ENCODE results near the gene PYURF. TPM values are rescaled to one million over a fixed set of nuclear protein-coding genes. Genes with fewer than 3 reads are reported as not detected.

The PYURF gene
- total RNA-seq, 1 donor from 2014 or later: 88.2 TPM

GRCh38 chr4:88528861-88529260, 5.3 kb upstream of the PYURF start:
- H3K27me3 ChIP-seq (ENCODE audit: control insufficient read depth, insufficient read depth, low read length): no peaks in the 10 kb centered on the region
- TF ChIP-seq CTCF (IDR thresholded peaks at IDR 0.05; ENCODE audit: insufficient read depth, low read length, poor library complexity, severe bottlenecking): no peak
- no peak for DNase-seq (ENCODE audit: low read depth)
- H3K36me3 ChIP-seq (ENCODE audit: control insufficient read depth, insufficient read depth, low read length): no peaks in the 10 kb centered on the region
- H3K4me3 ChIP-seq (ENCODE audit: low read depth, low read length): no peak overlapping the region

GRCh38 chr4:88527787-88528186, 4.2 kb upstream of the PYURF start:
- no peak for DNase-seq (ENCODE audit: low read depth)
- Histone ChIP-seq H3K27me3 (ENCODE audit: control insufficient read depth, insufficient read depth, low read length) (no peaks in the 10 kb centered on the region), H3K4me3 (ENCODE audit: low read depth, low read length) (no peak overlapping the region), H3K36me3 (ENCODE audit: control insufficient read depth, insufficient read depth, low read length) (no peaks in the 10 kb centered on the region)
- no peak for TF ChIP-seq CTCF (IDR thresholded peaks at IDR 0.05; ENCODE audit: insufficient read depth, low read length, poor library complexity, severe bottlenecking)

GRCh38 chr4:88526221-88526815, 2.7 kb upstream of the PYURF start:
- no peaks in the 10 kb centered on the region for H3K36me3 ChIP-seq (ENCODE audit: control insufficient read depth, insufficient read depth, low read length)
- no peak overlapping the region for H3K4me3 ChIP-seq (ENCODE audit: low read depth, low read length)
- no peaks in the 10 kb centered on the region for H3K27me3 ChIP-seq (ENCODE audit: control insufficient read depth, insufficient read depth, low read length)
- TF ChIP-seq CTCF (IDR thresholded peaks at IDR 0.05; ENCODE audit: insufficient read depth, low read length, poor library complexity, severe bottlenecking): peak; percentile 24
- no peak for DNase-seq (ENCODE audit: low read depth)

- H3K4me3 ChIP-seq (ENCODE audit: low read depth, low read length): peak overlapping the region; percentile 97
- H3K27me3 ChIP-seq (ENCODE audit: control insufficient read depth, insufficient read depth, low read length): no peaks in the 10 kb centered on the region
- H3K36me3 ChIP-seq (ENCODE audit: control insufficient read depth, insufficient read depth, low read length): no peaks in the 10 kb centered on the region
- no peak for DNase-seq (ENCODE audit: low read depth)
- TF ChIP-seq CTCF (IDR thresholded peaks at IDR 0.05; ENCODE audit: insufficient read depth, low read length, poor library complexity, severe bottlenecking): no peak
Measured at GRCh38 chr4:88524171-88524570, 595 bp upstream of the PYURF start.

GRCh38 chr4:88522702-88523324, 763 bp downstream of the PYURF start:
- Histone ChIP-seq H3K36me3 (ENCODE audit: control insufficient read depth, insufficient read depth, low read length) (no peaks in the 10 kb centered on the region), H3K27me3 (ENCODE audit: control insufficient read depth, insufficient read depth, low read length) (no peaks in the 10 kb centered on the region), H3K4me3 (ENCODE audit: low read depth, low read length) (peak overlapping the region; percentile 97)
- no peak for DNase-seq (ENCODE audit: low read depth)
- TF ChIP-seq CTCF (IDR thresholded peaks at IDR 0.05; ENCODE audit: insufficient read depth, low read length, poor library complexity, severe bottlenecking): no peak

GRCh38 chr4:88518911-88519310, 4.7 kb downstream of the PYURF start:
- Histone ChIP-seq H3K4me3 (ENCODE audit: low read depth, low read length) (no peak overlapping the region), H3K27me3 (ENCODE audit: control insufficient read depth, insufficient read depth, low read length) (no peaks in the 10 kb centered on the region), H3K36me3 (ENCODE audit: control insufficient read depth, insufficient read depth, low read length) (no peaks in the 10 kb centered on the region)
- TF ChIP-seq CTCF (IDR thresholded peaks at IDR 0.05; ENCODE audit: insufficient read depth, low read length, poor library complexity, severe bottlenecking): no peak
- no peak for DNase-seq (ENCODE audit: low read depth)

Data from kidney epithelial cell (primary cell).